Smooth muscle cell (in vitro differentiated cells): ENCODE data around the gene FEM1C. TPM values are rescaled to one million over a fixed set of nuclear protein-coding genes. Genes with fewer than 3 reads are reported as not detected.

Experiments used
- DNase-seq: peaks from one replicate; lab custom pipeline; 2025; ENCODE audit not compliant: unreplicated experiment; lab: John Stamatoyannopoulos, UW
- H2AFZ ChIP-seq: fragments of 200-600 bp; sonication (generic); 2 replicates; pipeline ENCODE4 v1.6.0; 2016; ENCODE audit warnings: antibody characterized with exemption, low read depth, mild to moderate bottlenecking
- H3F3A ChIP-seq: fragments of 200-600 bp; sonication (generic); 2 replicates; pipeline ENCODE4 v1.6.0; 2017; ENCODE audit warnings: antibody characterized with exemption, low read depth
- H3K27ac ChIP-seq: fragments of 200-600 bp; sonication (generic); 2 replicates; pipeline ENCODE4 v1.5.1; 2016; ENCODE audit warnings: low read depth, mild to moderate bottlenecking
- H3K27me3 ChIP-seq: fragments of 200-600 bp; sonication (generic); 2 replicates; pipeline ENCODE4 v1.6.1; 2016; ENCODE audit warnings: low read depth, mild to moderate bottlenecking
- H3K36me3 ChIP-seq: fragments of 200-600 bp; sonication (generic); 2 replicates; pipeline ENCODE4 v1.5.1; 2016; ENCODE audit warnings: low read depth
- H3K4me1 ChIP-seq: fragments of 200-600 bp; sonication (generic); 2 replicates; pipeline ENCODE4 v1.5.1; 2016; ENCODE audit warnings: low read depth
- H3K4me2 ChIP-seq: fragments of 200-600 bp; sonication (generic); 2 replicates; pipeline ENCODE4 v1.6.0; 2016; ENCODE audit warnings: mild to moderate bottlenecking
- H3K4me3 ChIP-seq: fragments of 200-600 bp; sonication (generic); 2 replicates; pipeline ENCODE4 v1.5.1; 2016; ENCODE audit warnings: mild to moderate bottlenecking
- H3K79me2 ChIP-seq: fragments of 200-600 bp; sonication (generic); 2 replicates; pipeline ENCODE4 v1.6.0; 2016; ENCODE audit warnings: low read depth, mild to moderate bottlenecking
- H3K9ac ChIP-seq: fragments of 200-600 bp; sonication (generic); 2 replicates; pipeline ENCODE4 v1.6.0; 2016; ENCODE audit warnings: low read depth
- H3K9me3 ChIP-seq: fragments of 200-600 bp; sonication (generic); replicated peaks from 2 replicates; pipeline ENCODE4 v1.5.1; 2016; ENCODE audit warnings: low read depth
- H4K20me1 ChIP-seq: fragments of 200-600 bp; sonication (generic); 2 replicates; pipeline ENCODE4 v1.6.0; 2016; ENCODE audit warnings: low read depth
- WGBS: methylation state at CpG from one replicate; pipeline ENCODE4 v1.1.7; 2016; ENCODE audit warnings: low lambda C conversion rate; 5-methylcytosine and 5-hydroxymethylcytosine counted together
- polyA plus RNA-seq: library from polyadenylated mRNA; unstranded; fragments of >200 nt; fragmentation: Nextera tagmentation; extraction: Ambion mirVana; gene quantifications from 2 replicates; pipeline ENCODE4 v1.2.1, GENCODE V29; 2016
- total RNA-seq: library from RNA; depleted of rRNA; stranded (reverse); fragments of >200 nt; gene quantifications from 2 replicates; pipeline ENCODE4 v1.2.3, GENCODE V29; 2014
- TF ChIP-seq, protein P1 (sequence below): fragments of 200-600 bp; sonication (generic); IDR thresholded peaks from 2 replicates; pipeline ENCODE4 v1.5.1; 2017; ENCODE audit warnings: borderline replicate concordance, mild to moderate bottlenecking, antibody characterized with exemption; ENCODE audit not compliant: insufficient read depth, poor library complexity, severe bottlenecking

Gene FEM1C
- total and polyA plus RNA-seq, 2 experiments from 2014 or later: 5.9 to 31.7 TPM

DNA sequence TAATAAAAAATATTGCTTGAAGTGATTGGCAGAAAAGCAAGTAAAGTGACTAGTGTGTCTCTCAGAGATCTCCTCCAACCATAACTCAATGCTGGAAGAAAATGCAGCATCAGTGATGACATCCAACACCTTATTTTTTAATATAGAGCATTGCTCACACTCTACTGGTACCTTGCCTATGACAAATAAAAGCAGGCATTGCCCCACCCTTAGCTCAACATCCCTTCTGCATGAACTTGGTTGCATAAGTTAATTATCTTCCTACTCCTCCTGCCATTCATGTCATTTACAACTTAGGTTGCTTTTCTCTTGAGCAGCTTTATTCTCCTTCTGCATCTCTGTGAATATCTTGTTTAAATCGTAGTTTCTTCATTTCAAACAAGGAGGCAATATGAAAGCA lies 41.2 kb downstream of the FEM1C start:
- H3K27ac ChIP-seq: no peak overlapping the region
- H3K4me1 ChIP-seq: no peaks in the 10 kb centered on the region
- no peaks in the 10 kb centered on the region for H3K36me3 ChIP-seq
- H3K9ac ChIP-seq: no peak overlapping the region
- no peak overlapping the region for H2AFZ ChIP-seq
- no peaks in the 10 kb centered on the region for H3K27me3 ChIP-seq
- H3F3A ChIP-seq: no peaks in the 10 kb centered on the region
- H3K79me2 ChIP-seq: no peaks in the 10 kb centered on the region
- no peak overlapping the region for H3K4me2 ChIP-seq
- H4K20me1 ChIP-seq: no peaks in the 10 kb centered on the region
- 80% methylated on average over 1 of the region's 1 CpG for WGBS
- H3K4me3 ChIP-seq: no peak overlapping the region
- TF ChIP-seq, protein P1, sequence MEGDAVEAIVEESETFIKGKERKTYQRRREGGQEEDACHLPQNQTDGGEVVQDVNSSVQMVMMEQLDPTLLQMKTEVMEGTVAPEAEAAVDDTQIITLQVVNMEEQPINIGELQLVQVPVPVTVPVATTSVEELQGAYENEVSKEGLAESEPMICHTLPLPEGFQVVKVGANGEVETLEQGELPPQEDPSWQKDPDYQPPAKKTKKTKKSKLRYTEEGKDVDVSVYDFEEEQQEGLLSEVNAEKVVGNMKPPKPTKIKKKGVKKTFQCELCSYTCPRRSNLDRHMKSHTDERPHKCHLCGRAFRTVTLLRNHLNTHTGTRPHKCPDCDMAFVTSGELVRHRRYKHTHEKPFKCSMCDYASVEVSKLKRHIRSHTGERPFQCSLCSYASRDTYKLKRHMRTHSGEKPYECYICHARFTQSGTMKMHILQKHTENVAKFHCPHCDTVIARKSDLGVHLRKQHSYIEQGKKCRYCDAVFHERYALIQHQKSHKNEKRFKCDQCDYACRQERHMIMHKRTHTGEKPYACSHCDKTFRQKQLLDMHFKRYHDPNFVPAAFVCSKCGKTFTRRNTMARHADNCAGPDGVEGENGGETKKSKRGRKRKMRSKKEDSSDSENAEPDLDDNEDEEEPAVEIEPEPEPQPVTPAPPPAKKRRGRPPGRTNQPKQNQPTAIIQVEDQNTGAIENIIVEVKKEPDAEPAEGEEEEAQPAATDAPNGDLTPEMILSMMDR: no peak
- H3K9me3 ChIP-seq: no peaks in the 10 kb centered on the region
- DNase-seq: no peak

- Histone ChIP-seq H3K27me3 (no peaks in the 10 kb centered on the region), H3F3A (no peaks in the 10 kb centered on the region), H3K36me3 (no peaks in the 10 kb centered on the region), H3K4me1 (no peaks in the 10 kb centered on the region), H2AFZ (no peak overlapping the region), H3K4me2 (no peak overlapping the region), H3K4me3 (no peak overlapping the region), H3K9ac (no peak overlapping the region), H3K27ac (no peak overlapping the region), H4K20me1 (no peaks in the 10 kb centered on the region), H3K79me2 (no peaks in the 10 kb centered on the region), H3K9me3 (no peaks in the 10 kb centered on the region)
- TF ChIP-seq, protein P1: no peak
- no peak for DNase-seq
- WGBS: 44% methylated on average over 3 of the region's 3 CpGs
Observed at GRCh38 chr5:115501464-115502210, 42.9 kb downstream of the FEM1C start.

DNA sequence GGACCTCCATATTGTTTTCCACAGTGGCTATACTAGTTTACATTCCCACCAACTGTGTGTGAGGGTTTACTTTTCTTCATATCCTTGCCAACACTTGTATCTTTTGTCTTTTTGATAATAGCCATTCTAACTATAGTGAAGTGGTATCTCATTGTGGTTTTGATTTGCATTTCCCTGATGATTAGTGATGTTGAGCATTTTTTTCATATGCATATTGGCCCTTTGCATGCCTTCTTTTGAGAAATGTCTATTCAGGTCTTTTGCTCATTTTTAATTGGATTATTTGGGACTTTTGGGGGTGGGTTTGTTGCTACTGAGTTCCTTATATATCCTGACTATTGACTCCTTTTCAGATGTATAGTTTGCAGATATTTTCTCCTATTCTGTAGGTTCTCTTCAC lies 44.4 kb downstream of the FEM1C start:
- no peaks in the 10 kb centered on the region for H3K4me1 ChIP-seq
- no peak overlapping the region for H3K4me3 ChIP-seq
- no peak overlapping the region for H3K27ac ChIP-seq
- no peaks in the 10 kb centered on the region for H4K20me1 ChIP-seq
- no peaks in the 10 kb centered on the region for H3K27me3 ChIP-seq
- no peak for DNase-seq
- TF ChIP-seq, protein P1: no peak
- no peak overlapping the region for H3K4me2 ChIP-seq
- no peaks in the 10 kb centered on the region for H3K36me3 ChIP-seq
- H3F3A ChIP-seq: no peaks in the 10 kb centered on the region
- H2AFZ ChIP-seq: no peak overlapping the region
- H3K79me2 ChIP-seq: no peaks in the 10 kb centered on the region
- no peaks in the 10 kb centered on the region for H3K9me3 ChIP-seq
- no peak overlapping the region for H3K9ac ChIP-seq

DNA sequence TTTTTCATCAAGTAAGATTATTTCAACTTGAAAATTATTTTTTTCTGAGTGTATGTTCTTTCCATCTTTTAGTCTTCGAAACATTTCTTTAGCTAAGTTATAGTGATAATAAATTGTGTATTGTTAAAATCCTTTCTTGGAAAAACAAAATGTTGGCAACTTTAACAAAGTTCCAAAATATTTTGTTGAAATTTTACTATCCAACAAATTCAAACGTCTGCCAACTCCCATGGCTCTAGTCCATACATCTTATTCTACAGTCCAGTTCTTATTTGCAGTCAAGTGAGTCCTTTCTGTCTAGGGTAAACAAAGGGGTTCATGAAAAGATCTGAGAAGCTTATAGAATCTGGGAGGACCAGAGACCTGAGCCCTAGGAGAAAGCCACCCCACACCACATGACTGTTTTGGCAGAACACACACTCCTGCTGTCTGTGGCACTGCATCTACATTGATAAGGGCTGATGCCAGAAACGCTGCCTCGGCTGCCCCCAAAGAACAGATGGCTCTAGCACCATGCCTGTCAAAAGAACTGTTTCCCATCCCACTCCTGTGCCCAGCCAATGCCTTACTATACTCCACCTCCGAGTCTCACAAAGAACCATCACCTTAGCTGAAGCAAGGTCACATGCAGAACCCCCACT lies 47.5 kb downstream of the FEM1C start:
- Histone ChIP-seq H3K36me3 (no peaks in the 10 kb centered on the region), H3K9ac (no peak overlapping the region), H3K4me1 (no peaks in the 10 kb centered on the region), H3K79me2 (no peaks in the 10 kb centered on the region), H3K4me2 (no peak overlapping the region), H2AFZ (no peak overlapping the region), H3K9me3 (no peaks in the 10 kb centered on the region), H3K27ac (no peak overlapping the region), H3K4me3 (no peak overlapping the region), H3F3A (peaks cover 3% of the 10 kb centered on the region), H3K27me3 (no peaks in the 10 kb centered on the region), H4K20me1 (no peaks in the 10 kb centered on the region)
- TF ChIP-seq, protein P1: no peak
- WGBS: 94% methylated on average over 5 of the region's 5 CpGs
- no peak for DNase-seq
